Mammary epithelial cell (primary cell): ENCODE data around the gene CWC15.

Source experiments
- CTCF ChIP-seq, 2 donors: IDR thresholded peaks in 1 of 2; conservative IDR thresholded peaks in 1 of 2; 2 replicates each; pipeline ENCODE4 v1.5.1; 2011 to 2012; ENCODE audit warnings: inconsistent platforms in 2 of 2, low read length in 2 of 2, mild to moderate bottlenecking in 2 of 2, control low read depth in 1 of 2, low read depth in 1 of 2; ENCODE audit not compliant: insufficient read depth in 1 of 2; ENCODE audit errors: extremely low read depth in 1 of 2
- EZH2 ChIP-seq: IDR thresholded peaks from 2 replicates; pipeline ENCODE4 v1.6.1; 2012; ENCODE audit warnings: low read length, inconsistent platforms, borderline replicate concordance

DNA sequence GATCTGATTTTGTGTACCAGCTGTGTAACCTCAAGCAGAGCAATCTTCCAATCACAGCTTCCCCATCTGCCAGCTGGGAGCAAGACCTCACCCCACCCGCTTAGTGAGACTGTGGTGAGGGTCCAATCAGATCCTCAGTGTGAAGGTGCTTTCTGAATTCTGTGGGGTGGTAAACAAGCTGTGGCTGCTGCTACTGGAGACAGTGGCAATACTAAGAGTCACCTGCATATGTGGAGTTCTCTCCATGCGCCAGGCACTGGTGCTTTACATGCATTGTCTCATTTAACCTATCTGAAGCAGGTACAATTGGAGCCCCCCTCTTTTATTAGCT lies 50.4 kb downstream of the CWC15 start:
- no peak for TF ChIP-seq CTCF (conservative IDR thresholded peaks at IDR 0.05 in 1 of 2, IDR thresholded peaks at IDR 0.05 in 1 of 2; ENCODE audit: extremely low read depth in 1 of 2, insufficient read depth in 1 of 2, low read depth in 1 of 2, low read length in 2 of 2)
- no peak for TF ChIP-seq EZH2
